ENCODE measurements around the gene RSPH10B. TPM values are rescaled to one million over a fixed set of nuclear protein-coding genes. Genes with fewer than 3 reads are reported as not detected.
A peak's percentile ranks its signal among the peaks of the same experiment; 100 is the strongest.
"Not testable (repeated sequence)": the region's sequence is repeated elsewhere in the genome, so short reads cannot be mapped to it uniquely, and the experiment has no call there.

The RSPH10B gene
- polyA plus RNA-seq, 3 donors = not detected

GRCh38 chr7:6008668-6009611 is 38.5 kb upstream of the RSPH10B start, which contains the start of the genes AIMP2 and PMS2:
Gene AIMP2, plus strand, starts transcription at chr7:6009272. Its CDS starts 92 bp downstream, at chr7:6009364.
Gene PMS2, minus strand, starts transcription at chr7:6009049. Its CDS starts 30 bp downstream, at chr7:6009019.
- Histone ChIP-seq H3K4me1 (ENCODE audit: control insufficient read depth in 1 of 2, insufficient read depth in 2 of 2, low read length in 2 of 2) (peaks cover 6 to 12% of the 10 kb centered on the region in 2 donors), H4K20me1 (ENCODE audit: insufficient read depth, low read length) (no peaks in the 10 kb centered on the region), H3K27ac (ENCODE audit: low read depth in 1 of 2, low read length in 2 of 2) (peak within 1 kb of the TSS; percentile 87 to 92), H3K9me3 (replicated peaks in 1 of 2; ENCODE audit: control insufficient read depth in 1 of 2, insufficient read depth in 1 of 2, low read length in 2 of 2) (no peaks in the 10 kb centered on the region), H3K9ac (ENCODE audit: insufficient read depth, low read length, poor library complexity, severe bottlenecking) (peak within 1 kb of the TSS; percentile 81), H3K4me2 (replicated peaks; ENCODE audit: extremely low read depth, low read length, poor library complexity, severe bottlenecking) (peak within 1 kb of the TSS; percentile 76), H3K79me2 (ENCODE audit: insufficient read depth, low read length) (peaks cover 48% of the 10 kb centered on the region), H3K36me3 (replicated peaks in 1 of 2; ENCODE audit: control insufficient read depth in 1 of 2, insufficient read depth in 2 of 2, low read length in 2 of 2) (peaks cover 2 to 26% of the 10 kb centered on the region in 2 donors), H2AFZ (ENCODE audit: insufficient read depth, low read depth, low read length, poor library complexity, severe bottlenecking) (peak within 1 kb of the TSS; percentile 95), H3K4me3 (replicated peaks in 1 of 3; ENCODE audit: low read depth in 2 of 3, low read length in 3 of 3) (peak within 1 kb of the TSS; percentile 69 to 92 (median 91)), H3K27me3 (ENCODE audit: control insufficient read depth in 2 of 2, insufficient read depth in 2 of 2, low read length in 2 of 2) (no peaks in the 10 kb centered on the region)
- peaks cover 0 to 1% (median 0%) of the 10 kb centered on the region in 3 donors for H3K27me3 Mint-ChIP-seq (ENCODE audit: low read depth in 3 of 3)
- peaks cover 12 to 21% of the 10 kb centered on the region in 2 donors for H3K36me3 Mint-ChIP-seq
- peaks cover 18% of the 10 kb centered on the region for H3K4me1 Mint-ChIP-seq
- WGBS (ENCODE audit: insufficient coverage) = under 1% methylated on average over 82 of the region's 84 CpGs
- TF ChIP-seq, protein P1, sequence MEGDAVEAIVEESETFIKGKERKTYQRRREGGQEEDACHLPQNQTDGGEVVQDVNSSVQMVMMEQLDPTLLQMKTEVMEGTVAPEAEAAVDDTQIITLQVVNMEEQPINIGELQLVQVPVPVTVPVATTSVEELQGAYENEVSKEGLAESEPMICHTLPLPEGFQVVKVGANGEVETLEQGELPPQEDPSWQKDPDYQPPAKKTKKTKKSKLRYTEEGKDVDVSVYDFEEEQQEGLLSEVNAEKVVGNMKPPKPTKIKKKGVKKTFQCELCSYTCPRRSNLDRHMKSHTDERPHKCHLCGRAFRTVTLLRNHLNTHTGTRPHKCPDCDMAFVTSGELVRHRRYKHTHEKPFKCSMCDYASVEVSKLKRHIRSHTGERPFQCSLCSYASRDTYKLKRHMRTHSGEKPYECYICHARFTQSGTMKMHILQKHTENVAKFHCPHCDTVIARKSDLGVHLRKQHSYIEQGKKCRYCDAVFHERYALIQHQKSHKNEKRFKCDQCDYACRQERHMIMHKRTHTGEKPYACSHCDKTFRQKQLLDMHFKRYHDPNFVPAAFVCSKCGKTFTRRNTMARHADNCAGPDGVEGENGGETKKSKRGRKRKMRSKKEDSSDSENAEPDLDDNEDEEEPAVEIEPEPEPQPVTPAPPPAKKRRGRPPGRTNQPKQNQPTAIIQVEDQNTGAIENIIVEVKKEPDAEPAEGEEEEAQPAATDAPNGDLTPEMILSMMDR (IDR thresholded peaks at IDR 0.05) = no peak
- intact Hi-C loops (cut with micrococcal nuclease) = loop anchor here in 1 of 2 donors (5.0 kb wide), 1 partner anchor 263 kb away; the partner anchor contains the start of gene CYTH3
- H3K9me3 Mint-ChIP-seq = peaks cover 0 to 1% (median 0%) of the 10 kb centered on the region in 7 donors
- DNase-seq = peak; percentile 99
- H3K27ac Mint-ChIP-seq = peak within 1 kb of the TSS; percentile 88 to 96 (median 95)
- peak within 1 kb of the TSS; percentile 85 to 89 for H3K4me3 Mint-ChIP-seq

DNA sequence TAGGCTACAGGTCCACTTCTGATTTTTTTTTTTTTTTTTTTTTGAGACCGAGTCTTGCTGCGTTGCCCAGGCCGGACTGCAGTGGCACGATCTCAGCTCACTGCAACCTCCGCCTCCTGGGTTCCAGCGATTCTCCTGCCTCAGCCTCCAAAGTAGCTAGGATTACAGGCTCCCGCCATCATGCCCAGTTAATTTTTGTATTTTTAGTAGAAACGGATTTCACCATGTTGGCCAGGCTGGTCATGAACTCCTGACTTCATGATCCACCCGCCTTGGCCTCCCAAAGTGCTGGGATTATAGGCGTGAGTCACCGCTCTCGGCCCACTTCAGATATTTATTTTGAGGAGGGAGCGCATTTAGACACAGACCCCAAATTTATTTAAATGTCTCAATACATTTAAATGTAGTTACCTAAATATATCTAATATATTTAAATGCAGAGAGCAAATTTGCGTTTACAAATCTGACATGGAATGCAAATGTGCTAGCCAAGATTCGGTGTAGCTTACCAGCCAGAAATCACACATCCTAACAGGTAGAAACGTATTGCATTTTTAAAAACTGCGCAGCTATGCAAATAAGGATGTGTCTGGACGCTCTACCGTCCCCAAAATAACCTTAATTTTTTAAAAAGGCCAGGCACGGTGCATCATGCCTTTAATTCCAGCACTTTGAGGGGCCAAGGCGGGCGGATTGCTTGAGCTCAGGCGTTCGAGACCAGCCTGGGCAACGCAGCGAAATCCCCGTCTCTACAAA is 37.5 kb upstream of the RSPH10B start:
- H2AFZ ChIP-seq (ENCODE audit: insufficient read depth, low read depth, low read length, poor library complexity, severe bottlenecking) = peak overlapping the region; percentile 95
- peaks cover 16 to 25% of the 10 kb centered on the region in 2 donors for H3K36me3 Mint-ChIP-seq

More for the DNA sequence above, 37.5 kb upstream of the RSPH10B start:
- not testable (repeated sequence) for H3K9me3 ChIP-seq (replicated peaks in 1 of 2; ENCODE audit: control insufficient read depth in 1 of 2, insufficient read depth in 1 of 2, low read length in 2 of 2); H4K20me1 ChIP-seq (ENCODE audit: insufficient read depth, low read length); H3K9me3 Mint-ChIP-seq; DNase-seq; H3K27me3 ChIP-seq (ENCODE audit: control insufficient read depth in 2 of 2, insufficient read depth in 2 of 2, low read length in 2 of 2); H3K4me3 Mint-ChIP-seq; H3K27me3 Mint-ChIP-seq (ENCODE audit: low read depth in 3 of 3)
- Histone ChIP-seq H3K9ac (ENCODE audit: insufficient read depth, low read length, poor library complexity, severe bottlenecking) (peak overlapping the region; percentile 81), H3K4me1 (ENCODE audit: control insufficient read depth in 1 of 2, insufficient read depth in 2 of 2, low read length in 2 of 2) (peaks cover 6 to 12% of the 10 kb centered on the region in 2 donors), H3K4me3 (replicated peaks in 1 of 3; ENCODE audit: low read depth in 2 of 3, low read length in 3 of 3) (peak overlapping the region; percentile 69 to 92 (median 91)), H3K36me3 (replicated peaks in 1 of 2; ENCODE audit: control insufficient read depth in 1 of 2, insufficient read depth in 2 of 2, low read length in 2 of 2) (peaks cover 2 to 32% of the 10 kb centered on the region in 2 donors), H3K79me2 (ENCODE audit: insufficient read depth, low read length) (peaks cover 39% of the 10 kb centered on the region), H3K4me2 (replicated peaks; ENCODE audit: extremely low read depth, low read length, poor library complexity, severe bottlenecking) (peak overlapping the region; percentile 76), H3K27ac (ENCODE audit: low read depth in 1 of 2, low read length in 2 of 2) (peak overlapping the region; percentile 87 to 92)
- H3K4me1 Mint-ChIP-seq = peaks cover 18% of the 10 kb centered on the region
- 73% methylated on average over 11 of the region's 27 CpGs for WGBS (ENCODE audit: insufficient coverage)
- intact Hi-C loops (cut with micrococcal nuclease) = loop anchor here in 1 of 2 donors (5.0 kb wide), 1 partner anchor 264 kb away; the partner anchor contains the start of gene CYTH3
- H3K27ac Mint-ChIP-seq = peak overlapping the region in 2 of 7 donors; percentile 15 to 88
